ENCODE results near the gene ROBO1. TPM values are rescaled to one million over a fixed set of nuclear protein-coding genes. Genes with fewer than 3 reads are reported as not detected.

ROBO1 gene
- total and polyA plus RNA-seq, 2 of the 13 experiments (the other 11 are each of a cell fraction or from before 2014, with no cell fraction given): 52.2 to 71.0 TPM

DNA sequence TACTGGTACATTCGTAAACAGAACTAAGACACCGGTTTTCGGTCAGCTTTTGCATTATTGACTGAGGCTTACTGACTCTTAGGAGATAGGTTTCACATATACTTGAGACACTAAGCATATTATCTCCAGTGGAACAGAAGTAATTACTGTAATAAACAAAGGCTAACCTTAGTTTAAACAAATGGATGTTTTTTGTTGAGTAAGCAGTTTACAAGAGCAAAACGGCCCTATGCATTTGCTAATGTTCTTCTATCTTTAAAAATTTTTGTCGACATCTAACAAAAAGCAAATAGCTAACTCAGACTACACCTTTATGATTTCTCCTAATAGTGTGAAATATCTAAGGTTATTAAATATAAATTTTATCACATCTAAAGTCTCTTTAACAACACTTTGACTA, 664.5 kb downstream of the ROBO1 start:
- H2AFZ ChIP-seq (ENCODE audit: low read length): no peak overlapping the region
- FAIRE-seq: no peak
- ChIA-PET CTCF (ENCODE audit: low intra/inter-chr PET ratio, low total read pairs) (no interaction called here), POLR2A (no interaction called here)
- no peaks in the 10 kb centered on the region for H3K27me3 ChIP-seq (ENCODE audit: control insufficient read depth in 1 of 2, insufficient read depth in 2 of 2, low read length in 2 of 2)
- intact Hi-C loops (cut with micrococcal nuclease; ENCODE audit: unreplicated experiment): no loop called here
- H3K4me1 ChIP-seq (ENCODE audit: insufficient read depth, low read length): no peaks in the 10 kb centered on the region
- H3K36me3 ChIP-seq (replicated peaks in 1 of 2; ENCODE audit: control insufficient read depth in 1 of 2, insufficient read depth in 2 of 2, low read length in 2 of 2): no peaks in the 10 kb centered on the region
- ATAC-seq: no peak
- no peak overlapping the region for H3K4me2 ChIP-seq (ENCODE audit: low read depth, low read length)
- no peak for DNase-seq (ENCODE audit: low spot score)
- H3K79me2 ChIP-seq (ENCODE audit: insufficient read depth, low read length): no peaks in the 10 kb centered on the region
- H3K27ac ChIP-seq (ENCODE audit: extremely low read length, insufficient read depth, low read length): no peak overlapping the region
- 10% methylated on average over 5 of the region's 5 CpGs for WGBS (ENCODE audit: low lambda C conversion rate)
- TF ChIP-seq MAFF (IDR thresholded peaks at IDR 0.05; ENCODE audit: low read depth, low read length) (peak; percentile 96), MAFK (conservative IDR thresholded peaks at IDR 0.05 in 1 of 2, IDR thresholded peaks at IDR 0.05 in 1 of 2; ENCODE audit: low read length in 2 of 2) (peak; percentile 96 to 97), SOX13 (IDR thresholded peaks at IDR 0.05) (no peak), SOX13 (CRISPR knock-in tag; conservative IDR thresholded peaks at IDR 0.05 in 1 of 2, IDR thresholded peaks at IDR 0.05 in 1 of 2) (no peak), ARNT2 (CRISPR knock-in tag; IDR thresholded peaks at IDR 0.05; ENCODE audit: low read depth) (no peak)
- TF ChIP-seq, protein P1, sequence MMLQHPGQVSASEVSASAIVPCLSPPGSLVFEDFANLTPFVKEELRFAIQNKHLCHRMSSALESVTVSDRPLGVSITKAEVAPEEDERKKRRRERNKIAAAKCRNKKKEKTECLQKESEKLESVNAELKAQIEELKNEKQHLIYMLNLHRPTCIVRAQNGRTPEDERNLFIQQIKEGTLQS (CRISPR knock-in tag; IDR thresholded peaks at IDR 0.05): no peak
- TF ChIP-seq, protein P2, sequence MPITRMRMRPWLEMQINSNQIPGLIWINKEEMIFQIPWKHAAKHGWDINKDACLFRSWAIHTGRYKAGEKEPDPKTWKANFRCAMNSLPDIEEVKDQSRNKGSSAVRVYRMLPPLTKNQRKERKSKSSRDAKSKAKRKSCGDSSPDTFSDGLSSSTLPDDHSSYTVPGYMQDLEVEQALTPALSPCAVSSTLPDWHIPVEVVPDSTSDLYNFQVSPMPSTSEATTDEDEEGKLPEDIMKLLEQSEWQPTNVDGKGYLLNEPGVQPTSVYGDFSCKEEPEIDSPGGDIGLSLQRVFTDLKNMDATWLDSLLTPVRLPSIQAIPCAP (CRISPR knock-in tag; IDR thresholded peaks at IDR 0.05; ENCODE audit: low read depth): no peak
- H4K20me1 ChIP-seq (ENCODE audit: insufficient read depth, low read length): no peaks in the 10 kb centered on the region
- H3K9ac ChIP-seq (ENCODE audit: insufficient read depth, low read depth, low read length): no peak overlapping the region
- in situ Hi-C loops (cut with HindIII; ENCODE audit: extremely low pct_ligation_motif_present, low pct_unique_long_range_greater_than_20kb): no loop called here
- BruUV-seq (replicated peaks): no TSS peak
- H3K9me3 ChIP-seq (ENCODE audit: low read length): no peaks in the 10 kb centered on the region
- H3K4me3 ChIP-seq (replicated peaks in 1 of 3; ENCODE audit: insufficient read depth in 1 of 3, low read depth in 2 of 3, low read length in 3 of 3): no peak overlapping the region
